Kidney (tissue), 14 donors: ENCODE data around the gene TRIM67. TPM values are rescaled to one million over a fixed set of nuclear protein-coding genes. Genes with fewer than 3 reads are reported as not detected.

Source experiments
- DNase-seq, 5 donors: peaks; one replicate each; pipeline ENCODE4 v3.0.0-alpha.2; 2013 to 2020
- FAIRE-seq: peaks from 2 replicates; lab custom pipeline; 2012; peaks lifted over from hg19 to GRCh38; lab: Jason Lieb, UNC
- H3K27ac ChIP-seq, 2 donors: one replicate each; pipeline ENCODE4 v1.7.0; 2013; ENCODE audit warnings: low read depth in 2 of 2, low read length in 2 of 2, inconsistent platforms in 1 of 2
- H3K27me3 ChIP-seq: one replicate; pipeline ENCODE4 v1.7.1; 2013; ENCODE audit warnings: low read length, inconsistent platforms; ENCODE audit not compliant: control insufficient read depth, insufficient read depth
- H3K36me3 ChIP-seq, 3 donors: one replicate each; pipeline versions ENCODE4 v1.7.0 to v1.7.1; 2013; ENCODE audit warnings: low read length in 3 of 3, control low read depth in 1 of 3, inconsistent platforms in 1 of 3; ENCODE audit not compliant: insufficient read depth in 3 of 3, control insufficient read depth in 2 of 3
- H3K4me1 ChIP-seq, 3 donors: one replicate each; pipeline versions ENCODE4 v1.7.0 to v1.7.1; 2013; ENCODE audit warnings: low read length in 3 of 3, inconsistent platforms in 1 of 3, low read depth in 1 of 3; ENCODE audit not compliant: control insufficient read depth in 2 of 3, insufficient read depth in 2 of 3
- H3K4me3 ChIP-seq, 3 donors: one replicate each; pipeline versions ENCODE4 v1.7.0 to v1.8.1; 2013; ENCODE audit warnings: low read length in 3 of 3, control low read depth in 1 of 3, inconsistent platforms in 1 of 3
- H3K9ac ChIP-seq, 3 donors: one replicate each; pipeline versions ENCODE4 v1.7.0 to v1.7.1; 2013; ENCODE audit warnings: low read length in 3 of 3, control low read depth in 1 of 3, inconsistent platforms in 1 of 3
- H3K9me3 ChIP-seq, 3 donors: one replicate each; pipeline versions ENCODE4 v1.7.0 to v1.7.1; 2013; ENCODE audit warnings: low read length in 3 of 3, control low read depth in 1 of 3, inconsistent platforms in 1 of 3; ENCODE audit not compliant: control insufficient read depth in 2 of 3, insufficient read depth in 1 of 3
- intact Hi-C: fragments of 100-400 bp; cut with DNase I; formaldehyde crosslinking; loops from one replicate; pipeline ENCODE4 v1.11.1; 2022
- polyA plus RNA-seq: library from polyadenylated mRNA; stranded (reverse); fragments of 350-450 nt; fragmentation: Illumina TruSeq; extraction: RNeasy Lipid Tissue Mini Kit (QIAGEN cat#74804); gene quantifications from one replicate; pipeline ENCODE4 v1.2.3, GENCODE V29; 2014; ENCODE audit warnings: low read depth, low replicate concordance; ENCODE audit not compliant: insufficient read depth
- total RNA-seq: library from RNA; stranded (reverse); fragmentation: NEBNext Ultra II Directional; extraction: Animal tissue kit (Norgen Biotek cat#: 25700); gene quantifications from one replicate; pipeline ENCODE4 v1.2.1, GENCODE V29; 2021
- TF ChIP-seq, protein P1 (sequence below): IDR thresholded peaks from 3 replicates; pipeline ENCODE4 v1.5.1; 2012; ENCODE audit warnings: mild to moderate bottlenecking, moderate library complexity, borderline replicate concordance; ENCODE audit not compliant: insufficient read depth; ENCODE audit errors: extremely low read depth
- donor health status: control.
- donor health status: control.
- donor health status: control.
- donor health status: control.
- donor health status: control.
- donor health status: DM: yes; HTN: yes; CAD: no.
- donor health status: Normal renal cell carcinoma (clear cell type).

Gene TRIM67
- total and polyA plus RNA-seq, 2 donors from 2014 or later: 0.04 TPM; not detected in 1

DNA sequence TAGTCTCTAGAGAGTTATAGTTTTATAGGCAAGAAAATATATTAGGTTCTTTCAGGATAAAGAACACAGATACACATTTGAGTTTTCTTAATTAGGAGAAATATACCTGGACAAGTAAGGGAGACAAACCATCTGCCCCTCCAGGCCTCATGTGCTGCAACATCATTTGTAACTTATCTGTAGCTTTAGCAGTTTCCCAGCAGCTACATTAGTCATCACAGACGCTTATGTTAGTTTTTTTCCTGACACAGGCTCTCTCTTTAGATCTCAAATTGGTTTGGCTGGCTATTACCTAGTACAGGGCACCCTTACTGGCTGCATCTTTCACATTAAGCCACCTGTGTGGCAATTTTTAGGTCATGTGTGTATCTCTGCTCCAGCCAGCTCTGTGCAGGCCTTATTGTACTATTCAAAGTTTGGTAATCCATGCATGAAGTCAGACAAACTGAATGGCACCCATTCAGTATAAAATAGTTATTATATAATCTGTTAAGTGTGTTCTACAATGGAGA, 105.0 kb downstream of the TRIM67 start:
- Histone ChIP-seq H3K27ac (no peak overlapping the region), H3K4me3 (no peak overlapping the region), H3K9me3 (no peaks in the 10 kb centered on the region), H3K9ac (no peak overlapping the region), H3K36me3 (peaks cover 14 to 38% (median 34%) of the 10 kb centered on the region in 3 donors), H3K4me1 (no peaks in the 10 kb centered on the region), H3K27me3 (no peaks in the 10 kb centered on the region)
- intact Hi-C loops: no loop called here
- DNase-seq: no peak
- no peak for FAIRE-seq
- TF ChIP-seq, protein P1, sequence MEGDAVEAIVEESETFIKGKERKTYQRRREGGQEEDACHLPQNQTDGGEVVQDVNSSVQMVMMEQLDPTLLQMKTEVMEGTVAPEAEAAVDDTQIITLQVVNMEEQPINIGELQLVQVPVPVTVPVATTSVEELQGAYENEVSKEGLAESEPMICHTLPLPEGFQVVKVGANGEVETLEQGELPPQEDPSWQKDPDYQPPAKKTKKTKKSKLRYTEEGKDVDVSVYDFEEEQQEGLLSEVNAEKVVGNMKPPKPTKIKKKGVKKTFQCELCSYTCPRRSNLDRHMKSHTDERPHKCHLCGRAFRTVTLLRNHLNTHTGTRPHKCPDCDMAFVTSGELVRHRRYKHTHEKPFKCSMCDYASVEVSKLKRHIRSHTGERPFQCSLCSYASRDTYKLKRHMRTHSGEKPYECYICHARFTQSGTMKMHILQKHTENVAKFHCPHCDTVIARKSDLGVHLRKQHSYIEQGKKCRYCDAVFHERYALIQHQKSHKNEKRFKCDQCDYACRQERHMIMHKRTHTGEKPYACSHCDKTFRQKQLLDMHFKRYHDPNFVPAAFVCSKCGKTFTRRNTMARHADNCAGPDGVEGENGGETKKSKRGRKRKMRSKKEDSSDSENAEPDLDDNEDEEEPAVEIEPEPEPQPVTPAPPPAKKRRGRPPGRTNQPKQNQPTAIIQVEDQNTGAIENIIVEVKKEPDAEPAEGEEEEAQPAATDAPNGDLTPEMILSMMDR: no peak

Other genes with a start within 250 kb of the TRIM67 start
- gene TTC13, start 183.2 kb upstream of the TRIM67 start, total RNA-seq: 15.6 TPM
- 4.2 TPM for gene TTC13, start 183.2 kb upstream of the TRIM67 start, polyA plus RNA-seq
- 21.1 TPM for gene ARV1, start 183.0 kb upstream of the TRIM67 start, total RNA-seq
- 38.5 TPM for gene ARV1, start 183.0 kb upstream of the TRIM67 start, polyA plus RNA-seq
- gene FAM89A, start 121.8 kb upstream of the TRIM67 start, total RNA-seq: 14.9 TPM
- 19.9 TPM for gene FAM89A, start 121.8 kb upstream of the TRIM67 start, polyA plus RNA-seq
- 31.2 TPM for gene GNPAT, start 79.2 kb downstream of the TRIM67 start, total RNA-seq
- gene GNPAT, start 79.2 kb downstream of the TRIM67 start, polyA plus RNA-seq: 33.7 TPM
- 17.7 TPM for gene EXOC8, start 175.8 kb downstream of the TRIM67 start, total RNA-seq
- 4.3 TPM for gene EXOC8, start 175.8 kb downstream of the TRIM67 start, polyA plus RNA-seq
- 8.9 TPM for gene SPRTN, start 176.2 kb downstream of the TRIM67 start, total RNA-seq
- gene SPRTN, start 176.2 kb downstream of the TRIM67 start, polyA plus RNA-seq: 5.3 TPM